Lung (tissue), 12 donors: ENCODE measurements around the gene SRCIN1. TPM values are rescaled to one million over a fixed set of nuclear protein-coding genes. Genes with fewer than 3 reads are reported as not detected.

ENCODE experiments used
- ATAC-seq: fragments of 200-7000 bp; cut with Tn5 transposase; one replicate; pipeline ENCODE4 v1.9.1; 2020; ENCODE audit warnings: moderate number of reproducible peaks; ENCODE audit not compliant: insufficient read depth, low FRiP score
- DNase-seq, 3 donors: peaks; one replicate each; pipeline ENCODE4 v3.0.0-alpha.2; 2013 to 2017
- H3K27ac ChIP-seq, 2 donors: one replicate each; pipeline ENCODE4 v1.5.1; 2013; ENCODE audit warnings: mild to moderate bottlenecking in 2 of 2, moderate library complexity in 2 of 2, control low read depth in 1 of 2, inconsistent platforms in 1 of 2, low read depth in 1 of 2, low read length in 1 of 2
- H3K27me3 ChIP-seq, 3 donors: one replicate each; pipeline ENCODE4 v1.5.1; 2013; ENCODE audit warnings: low read length in 2 of 3; ENCODE audit not compliant: control insufficient read depth in 3 of 3, insufficient read depth in 3 of 3
- H3K36me3 ChIP-seq, 4 donors: one replicate each; pipeline ENCODE4 v1.5.1; 2013; ENCODE audit warnings: low read length in 4 of 4, mild to moderate bottlenecking in 1 of 4, moderate library complexity in 1 of 4; ENCODE audit not compliant: control insufficient read depth in 4 of 4, insufficient read depth in 4 of 4
- H3K4me1 ChIP-seq, 5 donors: one replicate each; pipeline ENCODE4 v1.5.1; 2013; ENCODE audit warnings: low read length in 5 of 5, mild to moderate bottlenecking in 2 of 5, moderate library complexity in 1 of 5; ENCODE audit not compliant: control insufficient read depth in 5 of 5, insufficient read depth in 5 of 5
- H3K4me3 ChIP-seq: one replicate; pipeline ENCODE4 v1.5.1; 2013; ENCODE audit warnings: mild to moderate bottlenecking, control low read depth, moderate library complexity
- H3K9ac ChIP-seq, 2 donors: one replicate each; pipeline ENCODE4 v1.5.1; 2013; ENCODE audit warnings: low read length in 2 of 2, control low read depth in 1 of 2; ENCODE audit not compliant: insufficient read depth in 1 of 2
- H3K9me3 ChIP-seq, 4 donors: one replicate each; pipeline ENCODE4 v1.5.1; 2013; ENCODE audit warnings: low read length in 3 of 4, mild to moderate bottlenecking in 1 of 4, moderate library complexity in 1 of 4; ENCODE audit not compliant: control insufficient read depth in 4 of 4, insufficient read depth in 3 of 4
- WGBS, 2 donors: extraction: QIAGEN DNeasy Blood & Tissue Kit; methylation state at CpG; one replicate each; pipeline ENCODE4 v1.1.7; 2013; 5-methylcytosine and 5-hydroxymethylcytosine counted together
- polyA plus RNA-seq, 2 donors: library from polyadenylated mRNA; stranded (reverse); fragments of 200-250 nt; gene quantifications; one replicate each; pipeline ENCODE4 v1.2.1, GENCODE V29; 2013
- total RNA-seq, 2 donors: library from RNA; depleted of rRNA in 1 of 2; stranded (reverse); fragments of >200 nt in 1 of 2; gene quantifications; one replicate each; pipeline ENCODE4 v1.2.1, GENCODE V29; 2014 to 2021
- TF ChIP-seq, protein P1 (sequence below): IDR thresholded peaks from 2 replicates; pipeline ENCODE4 v1.5.1; 2012; ENCODE audit warnings: mild to moderate bottlenecking; ENCODE audit errors: control extremely low read depth, extremely low read depth
- donor health status: control.
- donor health status: control.
- donor health status: Bipolar disorder and iron deficiency.
- donor health status: healthy.
- donor health status: DM: yes; HTN: yes; CAD: no.

The SRCIN1 gene
- total and polyA plus RNA-seq, 4 donors, result 1.5 to 15.0 (median 2.5) TPM

DNA sequence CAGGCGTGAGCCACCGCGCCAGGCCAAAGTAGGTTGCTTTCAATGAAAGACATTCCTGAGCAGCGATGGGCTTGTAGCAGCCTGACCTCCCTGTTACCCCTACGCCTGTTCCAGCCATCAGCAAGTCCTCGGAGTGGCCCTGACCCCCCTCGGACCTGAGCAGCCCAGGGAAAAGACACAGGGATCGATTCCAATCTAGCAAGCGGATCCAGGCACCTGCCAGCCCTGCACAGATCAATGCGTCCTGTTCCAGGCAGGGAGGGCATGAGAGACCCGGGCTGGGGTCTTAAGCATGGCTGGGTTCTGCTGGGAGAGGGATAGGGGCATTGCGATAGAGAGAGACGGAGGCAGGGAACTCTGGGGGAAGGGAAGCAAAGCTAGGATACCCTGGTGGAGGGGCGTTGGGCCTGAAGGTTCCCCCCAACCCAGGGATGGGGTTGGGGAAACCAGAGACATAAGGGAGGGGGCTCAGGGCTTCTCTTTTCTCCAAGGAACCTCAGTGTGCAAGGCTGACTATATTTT is 21.9 kb downstream of the SRCIN1 start:
- WGBS, 2 donors, result 80 to 83% methylated on average over 14 of the region's 14 CpGs
- TF ChIP-seq, protein P1, sequence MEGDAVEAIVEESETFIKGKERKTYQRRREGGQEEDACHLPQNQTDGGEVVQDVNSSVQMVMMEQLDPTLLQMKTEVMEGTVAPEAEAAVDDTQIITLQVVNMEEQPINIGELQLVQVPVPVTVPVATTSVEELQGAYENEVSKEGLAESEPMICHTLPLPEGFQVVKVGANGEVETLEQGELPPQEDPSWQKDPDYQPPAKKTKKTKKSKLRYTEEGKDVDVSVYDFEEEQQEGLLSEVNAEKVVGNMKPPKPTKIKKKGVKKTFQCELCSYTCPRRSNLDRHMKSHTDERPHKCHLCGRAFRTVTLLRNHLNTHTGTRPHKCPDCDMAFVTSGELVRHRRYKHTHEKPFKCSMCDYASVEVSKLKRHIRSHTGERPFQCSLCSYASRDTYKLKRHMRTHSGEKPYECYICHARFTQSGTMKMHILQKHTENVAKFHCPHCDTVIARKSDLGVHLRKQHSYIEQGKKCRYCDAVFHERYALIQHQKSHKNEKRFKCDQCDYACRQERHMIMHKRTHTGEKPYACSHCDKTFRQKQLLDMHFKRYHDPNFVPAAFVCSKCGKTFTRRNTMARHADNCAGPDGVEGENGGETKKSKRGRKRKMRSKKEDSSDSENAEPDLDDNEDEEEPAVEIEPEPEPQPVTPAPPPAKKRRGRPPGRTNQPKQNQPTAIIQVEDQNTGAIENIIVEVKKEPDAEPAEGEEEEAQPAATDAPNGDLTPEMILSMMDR, result no peak
- peaks cover 0 to 2% (median 0%) of the 10 kb centered on the region in 4 donors for H3K9me3 ChIP-seq
- H3K4me3 ChIP-seq, result no peak overlapping the region
- no peak for ATAC-seq
- DNase-seq, result no peak
- H3K9ac ChIP-seq, result no peak overlapping the region
- H3K27me3 ChIP-seq, result peaks cover 0 to 26% (median 17%) of the 10 kb centered on the region in 3 donors
- H3K36me3 ChIP-seq, result no peaks in the 10 kb centered on the region
- no peak overlapping the region for H3K27ac ChIP-seq
- no peaks in the 10 kb centered on the region for H3K4me1 ChIP-seq

DNA sequence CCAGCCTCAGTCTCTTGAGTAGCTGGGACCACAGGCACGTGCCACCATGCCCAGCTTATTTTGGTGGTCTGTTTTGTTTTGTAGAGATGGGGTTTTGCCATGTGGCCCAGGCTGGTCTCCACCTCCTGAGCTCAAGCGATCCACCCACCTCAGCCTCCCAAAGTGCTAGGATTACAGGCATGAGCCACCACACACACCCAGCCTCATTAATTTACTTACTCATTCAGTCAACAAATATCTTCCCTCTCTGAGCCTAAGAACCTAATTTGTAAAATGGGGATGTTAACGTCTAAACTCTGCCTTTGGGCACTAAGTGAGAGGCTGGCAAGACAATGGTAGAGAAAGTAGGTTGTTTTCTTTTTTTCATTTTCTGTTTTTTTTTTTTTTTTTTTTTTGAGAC is 22.6 kb downstream of the SRCIN1 start:
- Histone ChIP-seq H3K4me1 (peaks cover 0 to 2% (median 0%) of the 10 kb centered on the region in 5 donors), H3K27ac (no peak overlapping the region), H3K27me3 (peaks cover 0 to 29% (median 21%) of the 10 kb centered on the region in 3 donors), H3K36me3 (no peaks in the 10 kb centered on the region), H3K4me3 (no peak overlapping the region), H3K9ac (no peak overlapping the region), H3K9me3 (peaks cover 0 to 2% (median 0%) of the 10 kb centered on the region in 4 donors)
- DNase-seq (no peak), ATAC-seq (no peak)
- 80 to 86% methylated on average over 3 of the region's 3 CpGs for WGBS, 2 donors
- TF ChIP-seq, protein P1, result no peak

DNA sequence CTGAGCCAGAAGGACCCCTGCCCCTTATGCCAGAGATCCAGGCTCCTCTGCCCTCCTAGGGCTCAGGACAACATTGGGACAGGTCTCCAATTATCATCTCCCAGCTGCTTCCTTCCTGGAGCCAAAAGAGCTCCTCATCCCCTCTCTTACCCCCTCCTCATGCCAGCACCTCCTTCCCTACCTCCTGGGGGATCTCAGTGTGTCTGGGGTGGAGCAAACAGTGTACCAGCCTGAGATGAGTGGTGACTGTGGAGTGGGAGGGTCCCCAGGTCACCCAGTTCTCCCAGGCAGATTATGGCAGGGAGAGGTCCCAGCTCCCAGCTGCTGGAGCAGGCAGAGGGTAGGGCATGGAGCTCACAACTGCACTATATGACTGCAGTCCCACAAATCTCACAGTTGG is 23.7 kb downstream of the SRCIN1 start:
- H3K27me3 ChIP-seq, result peaks cover 0 to 40% (median 32%) of the 10 kb centered on the region in 3 donors
- no peaks in the 10 kb centered on the region for H3K36me3 ChIP-seq
- H3K9me3 ChIP-seq, result peaks cover 0 to 2% (median 0%) of the 10 kb centered on the region in 4 donors
- TF ChIP-seq, protein P1, result no peak
- no peak overlapping the region for H3K9ac ChIP-seq
- H3K4me1 ChIP-seq, result peaks cover 0 to 6% (median 0%) of the 10 kb centered on the region in 5 donors
- DNase-seq, result no peak
- no peak overlapping the region for H3K27ac ChIP-seq
- no peak overlapping the region for H3K4me3 ChIP-seq
- ATAC-seq, result no peak

DNA sequence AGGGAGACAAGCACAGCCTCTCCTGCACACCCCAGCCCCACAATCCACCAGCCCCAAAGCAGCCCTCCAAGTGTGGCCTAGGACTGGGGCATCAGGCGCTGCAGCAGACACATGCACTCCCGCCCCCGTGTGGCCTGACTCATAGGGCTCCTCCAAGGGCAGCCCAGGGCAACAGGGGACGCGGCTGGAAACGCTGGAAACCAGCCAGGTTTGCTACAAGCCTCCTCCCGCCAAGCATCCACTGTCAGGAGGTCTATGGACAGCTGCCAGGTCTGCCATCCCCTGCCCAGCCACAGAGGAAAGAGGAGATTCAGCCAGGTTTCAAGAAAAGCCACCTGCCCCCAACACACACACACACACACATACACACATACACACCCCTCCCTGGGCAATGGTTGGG is 25.8 kb downstream of the SRCIN1 start:
- no peak for ATAC-seq
- Histone ChIP-seq H3K4me1 (peaks cover 0 to 6% (median 0%) of the 10 kb centered on the region in 5 donors), H3K27me3 (peaks cover 0 to 56% (median 45%) of the 10 kb centered on the region in 3 donors), H3K4me3 (no peak overlapping the region), H3K9ac (no peak overlapping the region), H3K27ac (no peak overlapping the region), H3K36me3 (no peaks in the 10 kb centered on the region), H3K9me3 (peaks cover 0 to 2% (median 0%) of the 10 kb centered on the region in 4 donors)
- DNase-seq, result peak in 2 of 3 donors; percentile 24 to 38
- 15 to 21% methylated on average over 7 of the region's 7 CpGs for WGBS, 2 donors
- TF ChIP-seq, protein P1, result no peak
